Limb (tissue), 2 donors: ENCODE results near the gene MTM1.

Source experiments
- DNase-seq, 2 donors: peaks; one replicate each; pipeline ENCODE4 v3.0.0-alpha.2; 2016; ENCODE audit errors: extremely low spot score in 2 of 2

The MTM1 gene

DNA sequence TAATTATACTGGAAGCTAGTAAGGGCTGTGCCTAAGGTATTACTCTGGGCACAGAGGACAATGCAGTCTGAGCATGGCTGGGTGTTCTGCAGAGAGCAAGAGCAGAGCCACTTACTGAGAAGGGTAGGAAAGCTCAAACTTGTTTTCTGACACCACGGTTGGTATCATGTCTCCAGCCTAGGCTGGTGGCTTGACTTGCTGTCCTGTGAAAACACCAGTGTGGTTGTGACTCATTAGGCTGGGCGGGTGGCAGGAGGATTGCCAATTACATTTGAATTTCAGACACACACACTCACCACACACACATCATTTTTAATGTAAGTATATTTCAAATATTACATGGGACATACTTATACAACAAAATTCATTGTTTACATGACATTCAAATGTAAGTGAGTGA is 19.7 kb upstream of the MTM1 start:
- DNase-seq, result no peak

GRCh38 chrX:150551963-150552362 is 16.5 kb upstream of the MTM1 start:
- DNase-seq, result no peak

DNA sequence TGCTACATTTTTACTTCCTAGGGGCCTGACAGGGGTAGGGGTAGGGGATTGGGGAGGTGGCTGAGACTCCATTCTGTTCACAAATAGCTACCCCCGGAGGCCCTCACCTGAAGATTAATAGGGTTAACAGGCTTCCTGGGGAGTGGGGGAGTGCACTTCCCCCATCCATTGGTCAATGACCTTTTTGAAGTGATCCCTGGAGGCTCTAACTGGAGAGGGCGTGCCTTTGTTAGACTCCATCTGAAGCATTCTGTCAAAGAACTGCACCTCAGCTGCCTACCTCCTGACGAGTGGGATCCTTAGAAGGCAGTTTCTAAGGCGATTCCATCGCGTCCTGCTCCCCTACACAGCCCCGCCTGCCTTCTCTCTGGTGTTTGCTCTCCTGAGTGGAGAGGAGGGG is 10.0 kb upstream of the MTM1 start:
- no peak for DNase-seq

- DNase-seq, result no peak
Observed at GRCh38 chrX:150564838-150565237, 3.6 kb upstream of the MTM1 start.

DNA sequence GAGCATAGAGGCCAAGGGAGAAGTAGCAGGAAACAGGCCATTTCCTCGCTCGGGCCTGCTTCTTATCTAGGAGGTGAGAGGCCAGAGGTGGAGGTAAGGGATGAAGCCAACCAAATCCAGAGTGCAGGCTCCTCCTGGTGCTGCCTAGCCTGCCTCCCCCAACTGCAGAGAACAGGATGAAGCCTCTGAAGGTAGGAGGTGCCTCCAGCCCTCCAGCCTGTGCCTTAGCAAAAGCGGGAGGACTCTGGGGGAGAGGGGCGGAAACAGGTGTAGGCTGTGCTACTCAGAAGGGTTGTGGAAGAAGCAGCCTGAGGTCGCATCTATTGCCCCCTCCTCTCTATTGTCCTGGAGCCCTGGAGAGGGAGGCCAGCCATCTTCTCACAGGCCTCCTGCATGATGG is 2.9 kb upstream of the MTM1 start:
- DNase-seq, result no peak

- no peak for DNase-seq
Observed at GRCh38 chrX:150566734-150567182, 1.7 kb upstream of the MTM1 start.

GRCh38 chrX:150567645-150568319 is 639 bp upstream of the MTM1 start:
- no peak for DNase-seq

GRCh38 chrX:150569155-150569477 is 695 bp downstream of the MTM1 start:
- peak in 1 of 2 donors; percentile 31 for DNase-seq

DNA sequence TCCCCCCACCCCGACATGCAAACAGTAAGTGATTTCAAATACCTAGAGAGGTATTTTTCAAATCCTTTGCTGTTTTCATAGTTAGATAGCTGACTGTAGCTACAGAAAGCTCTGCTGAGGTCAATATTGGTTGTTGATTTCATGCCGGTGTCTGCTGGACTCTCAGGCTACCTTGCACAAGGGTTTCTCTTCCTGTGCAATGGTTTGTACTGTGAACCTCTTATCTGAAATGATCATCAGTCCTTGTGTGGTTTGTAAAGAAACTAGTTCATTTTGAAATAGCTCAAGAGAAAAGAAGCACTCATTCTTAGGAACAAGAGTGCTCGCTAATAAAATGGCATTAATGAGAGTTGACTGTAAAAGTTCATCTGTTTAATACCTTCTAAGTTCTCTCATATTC is 2.1 kb downstream of the MTM1 start:
- no peak for DNase-seq

DNA sequence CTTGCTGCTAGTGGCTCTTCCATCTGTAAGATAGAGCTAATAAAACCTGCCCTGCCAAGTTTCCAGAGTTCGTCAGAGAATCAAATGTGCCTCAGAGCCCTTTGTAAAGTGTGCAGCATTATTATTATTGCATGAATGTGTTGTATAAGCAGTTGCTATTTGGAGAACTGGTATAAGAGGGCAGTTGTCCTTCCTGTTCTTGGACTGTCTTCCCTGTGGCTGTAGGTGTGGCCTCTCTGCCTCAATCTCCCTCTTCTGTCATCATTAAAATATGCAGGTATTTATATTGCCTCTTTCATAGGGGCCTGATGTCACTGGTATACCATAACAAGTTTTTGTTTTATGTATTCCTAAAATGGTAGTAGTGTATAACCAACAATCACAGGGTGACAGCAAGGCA is 3.8 kb downstream of the MTM1 start:
- DNase-seq, result no peak

DNA sequence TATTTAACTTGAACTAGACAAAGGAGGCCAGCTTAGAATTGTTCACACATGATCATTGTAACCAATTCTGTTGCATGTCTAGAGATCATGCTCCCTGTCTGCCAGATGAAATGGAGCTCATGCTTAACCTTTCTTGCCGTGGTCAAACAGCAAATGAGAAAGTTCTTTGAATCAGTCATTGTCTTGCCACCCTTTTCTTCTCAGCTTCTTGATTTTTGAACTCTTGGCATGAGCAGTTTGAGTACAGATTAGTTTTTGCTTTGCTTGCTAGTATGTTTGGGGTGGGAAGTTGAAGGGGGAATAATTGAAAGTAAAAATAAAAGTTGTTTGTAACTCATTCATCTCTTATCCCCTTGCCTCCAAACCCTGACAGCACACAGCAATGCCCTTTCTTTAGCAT is 4.7 kb downstream of the MTM1 start:
- DNase-seq, result no peak

DNA sequence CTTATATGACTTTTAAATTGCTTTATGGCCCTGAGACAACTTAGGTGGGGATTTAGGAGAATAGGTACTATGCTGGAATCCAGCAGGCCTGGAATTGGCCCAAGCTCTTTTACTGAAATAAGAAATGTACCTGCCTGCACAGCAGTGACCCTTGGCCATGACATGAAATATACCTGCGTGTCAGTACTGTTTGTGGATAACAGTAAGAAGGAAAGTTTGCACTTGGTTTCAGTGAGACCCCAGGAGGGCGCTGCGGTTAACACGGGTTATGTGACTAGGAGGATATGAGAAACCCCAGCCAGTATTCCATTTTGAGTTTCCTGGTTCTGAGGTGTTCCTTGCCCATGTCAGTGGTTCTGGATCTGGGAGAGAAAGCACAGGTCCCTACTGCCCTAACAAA is 5.3 kb downstream of the MTM1 start:
- no peak for DNase-seq

DNA sequence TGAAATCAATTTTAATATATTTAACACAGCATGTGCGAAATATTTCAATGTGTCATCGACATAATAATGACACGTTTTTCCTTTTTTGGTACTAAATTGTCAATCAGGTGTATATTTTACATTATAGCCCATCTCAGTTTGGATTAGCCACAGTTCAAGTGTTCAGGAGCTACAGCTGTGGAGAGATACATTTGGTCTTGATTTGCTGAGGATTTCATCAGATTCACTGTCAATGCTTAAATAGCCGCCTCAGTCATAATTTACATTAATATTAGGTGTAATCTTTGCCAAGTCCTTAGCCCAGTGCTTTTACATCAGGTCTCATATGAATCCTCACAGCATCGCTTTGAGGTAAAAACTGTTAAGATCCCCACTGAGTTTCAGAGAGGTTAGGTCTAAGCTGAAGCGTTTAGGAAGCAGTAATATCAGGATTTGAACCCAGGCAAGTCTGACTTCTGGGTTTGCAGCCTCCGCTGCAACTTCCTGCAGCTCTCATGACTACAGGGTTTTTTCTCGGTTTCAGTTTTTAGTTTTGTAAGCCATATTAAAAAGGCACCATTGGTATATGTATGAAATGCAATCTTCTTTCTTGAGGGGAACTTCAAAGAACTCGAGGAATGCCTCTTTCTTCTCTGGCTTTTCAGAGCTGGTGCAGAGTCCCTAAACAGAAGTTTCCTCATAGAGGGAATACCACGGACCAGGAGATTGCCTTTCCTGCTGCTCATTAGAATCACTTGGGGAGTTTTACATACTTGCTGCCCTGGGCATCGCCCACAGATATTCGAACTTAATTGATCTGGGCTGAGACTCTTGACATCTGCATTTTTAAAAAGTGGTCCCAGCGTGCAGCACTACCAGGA is 6.4 kb downstream of the MTM1 start:
- no peak for DNase-seq

DNA sequence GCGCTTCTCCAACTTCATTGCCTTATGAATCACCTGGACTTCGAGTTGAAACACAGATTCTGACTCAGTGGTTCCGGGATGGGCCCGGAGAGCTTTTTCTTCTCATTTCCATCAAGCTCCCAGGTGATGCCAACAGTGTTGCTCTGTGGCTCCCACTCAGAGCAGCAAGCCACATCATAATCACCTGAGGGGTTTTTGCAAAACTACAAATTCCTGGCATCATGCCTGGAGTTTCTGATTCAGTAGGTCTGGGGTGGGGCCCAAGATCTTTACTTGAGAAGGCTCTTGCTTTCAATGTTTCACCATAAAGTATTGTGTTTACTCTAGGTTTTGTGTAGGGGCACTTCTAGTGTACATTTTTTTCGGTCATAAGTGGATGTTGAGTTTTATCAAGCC is 7.0 kb downstream of the MTM1 start:
- DNase-seq, result no peak

DNA sequence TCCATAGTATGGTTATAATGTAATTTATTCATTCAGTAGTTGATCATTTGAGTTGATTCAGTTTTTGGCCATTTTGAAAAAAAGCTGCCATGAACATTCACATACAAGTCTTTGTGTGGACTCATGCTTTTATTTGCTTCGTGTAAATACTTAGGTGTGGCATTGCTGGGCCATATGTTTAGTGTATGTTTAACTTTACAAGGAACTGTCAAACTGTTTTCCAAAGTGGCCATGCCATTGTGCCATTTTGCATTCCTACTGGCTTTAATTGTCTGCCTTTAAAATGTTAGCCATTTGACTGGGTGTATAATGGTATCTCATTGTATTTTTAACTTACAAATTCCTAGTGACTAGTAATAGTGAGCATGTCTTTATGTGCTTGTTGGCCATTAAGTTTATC is 8.8 kb downstream of the MTM1 start:
- DNase-seq, result no peak

DNA sequence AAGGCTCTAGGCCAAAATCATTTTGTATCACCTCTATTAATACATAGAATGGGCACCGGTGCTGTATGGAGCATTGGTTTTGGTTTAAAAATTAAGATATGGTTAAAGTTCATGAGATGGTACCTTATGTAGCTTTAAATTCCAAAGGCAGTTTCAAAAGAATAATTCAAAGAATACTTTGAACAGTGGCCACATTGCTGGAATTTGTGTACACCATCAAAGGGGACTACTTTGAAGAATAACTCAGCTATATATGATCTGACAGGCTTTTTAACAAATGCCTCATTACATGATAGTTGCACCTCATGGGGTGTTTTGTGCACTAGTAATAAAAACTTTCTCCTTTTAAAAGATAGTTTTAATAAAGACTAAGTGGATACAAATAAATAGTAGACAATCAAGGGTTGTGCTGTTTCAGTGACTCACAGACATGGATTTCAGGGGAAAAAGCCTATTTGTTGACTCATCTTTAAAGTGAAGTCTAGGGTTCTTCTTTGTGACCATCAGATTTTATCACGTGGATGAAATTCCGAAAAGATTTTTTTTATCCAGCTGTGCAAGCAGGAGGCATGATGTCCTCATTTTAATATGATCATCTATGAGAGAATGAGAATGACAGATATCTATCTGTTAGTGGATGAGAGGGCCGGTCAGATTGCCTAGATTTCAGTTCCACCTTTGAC is 12.8 kb downstream of the MTM1 start:
- no peak for DNase-seq

DNA sequence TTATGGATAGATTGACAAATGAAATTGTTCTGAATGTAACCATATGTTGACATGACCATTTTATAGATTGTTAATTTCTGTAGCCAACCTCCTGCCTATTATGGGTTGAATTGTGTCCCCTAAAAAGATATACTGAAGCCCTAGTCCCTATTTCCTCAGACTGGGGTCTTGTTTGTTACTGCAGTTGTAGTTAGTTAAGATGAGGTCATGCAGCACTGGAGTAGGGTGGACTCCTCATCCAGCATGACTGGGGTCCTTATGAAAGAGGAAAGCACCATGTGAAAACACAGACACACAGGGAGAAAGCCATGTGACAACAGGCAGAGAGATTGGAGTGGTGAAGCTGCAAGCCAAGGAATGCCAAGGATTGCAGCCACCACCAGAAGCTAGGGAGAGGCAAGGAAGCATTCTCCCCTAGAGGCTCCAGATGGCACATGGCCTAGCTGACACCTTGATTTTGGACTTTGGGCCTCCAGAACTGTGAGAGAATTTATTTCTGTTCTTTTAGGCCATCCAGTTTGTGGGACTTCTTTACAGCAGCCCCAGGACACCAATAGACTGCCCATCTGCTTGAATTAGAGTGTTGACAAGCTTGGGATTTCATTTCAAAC is 14.0 kb downstream of the MTM1 start:
- no peak for DNase-seq

DNA sequence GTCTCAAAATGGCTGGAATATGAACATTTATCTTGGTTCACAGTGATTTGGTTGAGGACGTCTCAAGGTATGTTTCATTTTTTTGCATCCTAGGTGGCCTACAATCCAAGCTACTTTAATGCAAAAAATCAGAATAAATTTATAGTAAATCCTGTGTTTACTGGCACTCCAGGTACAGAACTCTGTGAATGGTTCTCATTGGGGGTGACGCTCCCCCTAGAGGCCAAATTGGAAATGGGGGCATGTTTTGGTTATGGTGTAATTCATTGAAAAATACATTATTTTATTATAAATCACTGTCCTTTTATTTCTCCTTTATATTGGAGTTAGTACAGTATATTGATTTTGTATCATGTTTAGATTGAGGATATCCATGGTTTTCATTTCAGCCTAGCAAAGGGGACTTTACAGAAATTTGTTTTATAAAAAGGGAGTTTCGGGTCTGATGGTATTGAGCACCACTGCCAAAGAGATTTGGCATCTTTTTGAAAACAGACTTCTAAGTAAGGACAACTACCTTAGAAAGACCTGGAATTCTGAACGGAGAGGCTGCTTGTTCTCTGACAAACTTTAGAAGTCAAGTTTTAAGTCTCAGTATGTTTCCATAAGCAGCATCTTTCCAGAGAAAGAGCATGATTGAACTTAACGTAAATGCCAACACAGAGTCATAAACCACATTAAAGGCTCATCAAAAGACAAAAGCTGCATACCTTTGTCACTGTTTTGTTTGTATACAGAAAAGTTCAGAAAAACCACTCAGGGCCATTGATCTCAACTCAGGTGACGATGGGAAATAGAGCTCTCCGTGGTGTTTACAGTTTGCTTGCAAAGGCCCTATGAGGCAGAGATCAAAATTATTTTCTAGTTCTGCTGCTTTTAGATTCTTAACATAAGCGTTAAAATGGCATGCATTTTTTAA is 19.4 kb downstream of the MTM1 start:
- DNase-seq, result no peak

GRCh38 chrX:150594584-150594983 is 26.2 kb downstream of the MTM1 start:
- no peak for DNase-seq

- no peak for DNase-seq
Observed at GRCh38 chrX:150599226-150599625, 30.8 kb downstream of the MTM1 start.

DNA sequence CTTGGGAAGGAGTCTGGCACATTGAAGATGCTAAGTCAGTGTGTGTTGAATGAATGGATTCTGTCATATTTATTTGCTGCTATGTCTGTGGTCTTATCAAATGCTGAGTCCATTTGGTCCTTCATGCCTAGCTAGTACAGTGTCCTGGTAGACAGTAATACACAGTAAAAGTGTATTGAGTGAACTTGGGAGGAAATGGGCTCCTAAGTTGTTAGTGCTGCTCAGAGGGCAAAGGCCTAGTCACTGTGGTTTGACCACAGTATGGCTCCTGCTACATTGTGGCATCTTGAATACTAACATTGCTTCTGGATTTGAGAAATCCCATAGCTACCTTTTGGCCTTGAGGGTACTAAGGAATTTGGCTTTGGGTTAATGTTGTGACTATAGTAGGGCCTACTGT is 33.9 kb downstream of the MTM1 start:
- DNase-seq, result no peak
